ENCODE data around the gene DFFB.

Gene DFFB

DNA sequence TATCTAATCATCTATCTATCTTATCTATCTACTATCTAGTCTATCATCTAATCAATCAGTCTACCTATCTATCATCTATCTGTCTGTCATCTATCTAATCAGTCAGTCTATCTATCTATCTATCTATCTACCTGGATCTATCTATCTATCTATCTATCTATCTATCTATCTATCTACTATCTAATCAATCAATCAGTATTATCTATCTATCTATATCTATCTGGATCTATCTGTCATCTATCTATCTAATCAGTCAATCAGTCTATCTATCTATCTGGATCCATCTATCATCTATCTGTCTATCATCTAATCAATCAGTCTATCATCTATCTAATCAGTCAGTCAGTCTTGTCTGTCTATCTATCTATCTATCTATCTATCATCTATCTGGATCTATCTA is 69.7 kb downstream of the DFFB start:
- DNase-seq = no peak

DNA sequence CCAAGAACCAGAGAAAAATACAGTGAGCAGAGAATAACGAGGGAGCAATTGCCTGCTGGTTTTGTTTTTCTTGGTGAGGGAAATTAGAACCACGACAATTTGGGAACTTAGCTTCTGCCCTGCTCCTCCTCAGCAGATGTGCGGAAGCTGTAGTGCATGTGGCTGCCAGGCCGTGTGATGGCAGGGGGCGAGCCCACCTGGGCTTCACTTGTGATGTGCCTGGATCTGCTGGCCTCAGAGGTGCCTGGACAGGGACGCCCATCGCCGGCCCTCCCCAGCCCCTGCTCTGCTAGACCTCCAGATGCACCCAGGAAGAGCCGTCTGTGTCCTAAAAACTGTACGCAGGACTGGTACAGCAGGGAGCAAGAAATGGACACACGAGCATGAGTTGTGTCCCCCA is 71.3 kb downstream of the DFFB start:
- DNase-seq = no peak

DNA sequence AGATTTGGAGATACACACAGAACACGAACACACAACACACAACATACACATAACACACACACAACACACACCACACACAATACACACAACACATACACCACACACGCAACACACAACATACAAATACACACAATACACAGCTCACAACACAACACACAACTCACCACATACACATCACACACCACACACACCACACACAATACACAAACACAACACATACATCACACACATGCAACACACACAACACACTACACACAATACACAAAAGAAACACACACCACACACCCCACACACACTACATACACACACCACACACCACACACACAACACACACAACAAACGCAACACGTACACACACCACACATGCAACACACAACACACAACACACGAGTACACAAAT is 71.8 kb downstream of the DFFB start:
- DNase-seq = no peak

DNA sequence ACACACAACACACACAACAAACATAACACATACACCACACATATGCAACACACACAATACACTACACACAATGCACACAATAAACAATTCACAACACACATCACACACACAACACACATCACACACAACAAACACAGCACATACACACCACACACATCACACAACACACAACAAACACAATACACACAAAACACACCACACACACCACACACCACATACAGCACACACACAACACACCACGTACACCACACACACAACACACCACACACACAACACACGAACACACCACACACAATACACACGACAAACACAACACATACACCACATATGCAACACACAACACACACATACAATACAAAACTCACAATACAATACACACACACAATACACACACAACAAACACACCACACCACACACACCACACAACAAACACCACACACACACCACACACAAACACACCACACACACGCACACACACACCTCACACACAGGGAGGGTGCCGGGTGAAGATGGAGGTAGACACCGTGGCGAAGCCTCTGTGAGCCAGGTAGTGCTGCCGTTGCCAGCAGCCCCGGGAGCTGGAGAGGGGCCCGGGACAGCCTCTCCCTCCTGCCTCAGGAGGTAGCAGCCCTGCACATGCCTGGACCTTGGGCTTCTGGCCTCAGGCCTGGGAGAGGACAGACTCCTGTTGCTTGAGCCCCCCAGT is 73.2 kb downstream of the DFFB start:
- no peak for DNase-seq

DNA sequence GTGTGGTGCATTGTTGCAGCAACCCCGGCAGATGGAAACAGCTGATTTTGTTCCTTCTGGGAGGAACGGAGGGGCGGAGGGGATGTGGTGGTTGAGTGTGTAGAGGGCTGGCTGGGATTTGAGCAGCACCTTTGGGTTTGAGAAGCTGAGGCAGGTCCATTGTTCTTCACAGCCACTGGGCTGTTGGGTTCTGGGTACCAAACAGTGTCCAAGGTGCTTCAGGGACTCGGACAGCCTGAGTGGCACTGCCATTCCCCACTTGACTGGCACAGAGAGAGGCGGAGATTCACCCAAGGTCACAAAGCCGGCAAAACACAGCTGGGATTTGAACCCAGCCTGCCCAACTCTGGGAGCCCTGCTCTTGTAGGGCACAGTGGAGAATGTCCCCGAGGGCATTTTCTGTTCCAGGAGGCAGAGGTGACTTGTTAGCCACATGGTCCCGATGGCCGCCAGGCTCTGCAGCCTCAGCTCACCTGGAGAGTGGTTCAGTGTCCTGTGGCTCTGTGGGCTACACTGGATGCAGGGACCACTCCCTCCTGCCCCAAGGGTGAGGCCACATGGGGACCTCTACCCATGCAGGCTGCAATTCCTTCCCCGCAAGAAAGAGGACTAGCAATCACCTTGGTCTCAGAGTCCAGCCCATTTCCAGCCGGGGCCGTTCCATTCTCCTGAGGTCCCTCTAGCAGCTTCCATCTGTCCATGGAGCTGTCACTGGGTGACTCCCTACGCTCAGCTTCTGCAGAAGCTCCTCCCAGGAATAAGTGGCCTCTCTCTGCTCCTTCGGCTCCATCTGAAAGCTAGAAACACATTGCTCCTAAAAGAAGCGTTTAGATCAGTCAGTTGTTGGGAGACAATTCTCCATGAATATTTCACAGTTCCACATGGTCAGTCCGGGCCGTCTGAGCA is 74.0 kb downstream of the DFFB start:
- DNase-seq = no peak

DNA sequence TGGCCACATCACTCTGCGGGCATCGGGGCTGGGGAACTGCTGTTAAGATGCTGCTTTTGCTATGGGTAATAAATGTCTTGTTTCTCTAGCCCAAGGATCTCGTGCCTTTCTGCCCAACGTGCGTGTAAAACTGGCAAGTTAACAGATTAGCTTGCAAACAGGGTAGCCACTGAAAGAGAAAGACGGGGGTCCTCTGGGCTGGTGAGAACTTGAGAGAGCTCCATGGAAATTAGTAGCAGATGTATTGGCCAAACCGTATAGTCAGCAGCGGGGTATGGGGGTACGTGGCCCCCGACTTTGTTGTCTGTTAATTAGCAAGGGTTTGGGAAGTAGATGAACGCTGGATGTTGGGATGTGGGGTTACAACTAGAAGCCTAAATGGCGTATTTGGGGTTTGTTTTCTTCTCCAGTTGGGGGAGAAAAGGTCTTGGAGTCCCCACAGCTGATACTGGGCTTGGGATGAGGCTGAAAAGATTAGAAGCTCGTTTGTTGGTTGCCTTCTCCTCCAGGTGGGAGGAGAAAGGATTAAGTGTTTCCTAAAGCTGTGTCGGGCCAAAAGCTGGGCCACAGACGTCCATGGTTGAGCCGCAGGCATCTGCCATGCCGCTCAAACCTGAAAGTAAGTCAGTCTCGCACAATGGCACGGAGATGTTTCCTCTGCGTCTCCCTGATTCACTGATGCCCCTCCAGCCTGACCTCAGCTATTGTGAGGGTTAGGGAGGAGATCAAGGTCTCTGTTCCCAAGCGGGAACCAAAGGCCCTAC is 75.1 kb downstream of the DFFB start:
- DNase-seq = no peak
